Stimulated activated CD8-positive, alpha-beta memory T cell treated with anti-CD3 and anti-CD28 coated beads, Interleukin-15, amount 100 ng/mL, for 4 hours (primary cell): ENCODE data around the gene CCDC180.
"Not testable (repeated sequence)": the region's sequence is repeated elsewhere in the genome, so short reads cannot be mapped to it uniquely, and the experiment has no call there.

Source experiments
- DNase-seq, 2 donors: peaks; one replicate each; pipeline ENCODE4 v3.0.0-alpha.2; 2020; ENCODE audit warnings: low read depth in 2 of 2

The CCDC180 gene

GRCh38 chr9:97307500-97308163 lies at the start of gene CCDC180:
Gene CCDC180 (plus strand): TSS chr9:97307659. CDS start chr9:97308064, 405 bp downstream.
- no peak for DNase-seq

DNA sequence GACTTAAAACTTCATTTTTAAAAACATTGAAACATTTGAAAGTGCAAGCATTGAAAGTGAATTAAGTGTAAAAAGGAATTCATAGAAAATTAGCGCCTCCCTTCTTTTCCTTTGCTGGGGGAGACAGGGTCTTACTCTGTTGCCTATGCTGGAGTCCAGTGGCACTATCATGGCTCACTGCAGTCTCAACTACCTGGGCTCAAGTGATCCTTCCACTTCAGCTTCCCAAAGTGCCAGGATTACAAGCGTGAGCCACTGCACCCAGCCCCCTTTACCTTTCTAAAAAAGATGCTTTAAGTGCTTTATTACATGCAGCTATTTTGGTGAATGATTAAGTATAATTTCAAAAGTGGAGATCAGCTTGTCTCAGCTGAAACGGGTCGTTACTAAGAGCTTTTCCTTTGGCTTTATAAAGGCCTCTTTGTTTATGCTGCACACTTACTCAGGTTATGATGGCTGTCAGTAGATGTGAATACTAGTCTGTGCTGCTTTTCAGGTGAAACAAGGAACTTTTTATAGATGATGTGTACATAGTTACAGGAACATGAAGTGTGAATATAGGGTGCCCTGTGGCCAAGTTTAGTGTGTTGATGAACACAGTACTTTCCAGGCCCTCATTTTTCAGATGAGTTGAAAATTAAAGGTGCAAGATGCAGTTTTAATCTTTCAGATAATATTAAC lies 47.5 kb upstream of the CCDC180 start:
- not testable (repeated sequence) for DNase-seq

DNA sequence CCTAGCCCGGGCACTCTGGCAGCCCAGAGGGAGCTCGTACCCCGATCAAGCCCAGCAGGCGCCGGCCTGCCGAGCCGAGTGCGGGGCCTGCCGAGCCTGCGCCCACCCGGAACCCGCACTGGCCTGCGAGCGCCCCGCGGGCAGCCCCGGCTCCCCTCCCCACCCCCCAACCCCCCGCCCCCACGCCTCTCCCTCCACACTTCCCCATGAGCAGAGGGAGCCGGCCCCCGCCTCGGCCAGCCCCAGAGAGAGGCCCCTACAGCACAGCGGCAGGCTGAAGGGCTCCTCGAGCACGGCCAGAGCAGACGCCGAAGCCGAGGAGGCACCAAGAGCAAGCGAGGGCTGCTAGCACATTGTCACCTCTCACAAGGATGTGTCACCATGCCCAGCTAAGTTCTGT lies 36.2 kb upstream of the CCDC180 start:
- DNase-seq = no peak

GRCh38 chr9:97272072-97272471 lies 35.4 kb upstream of the CCDC180 start:
- no peak for DNase-seq

GRCh38 chr9:97276310-97276852 lies 31.1 kb upstream of the CCDC180 start:
- no peak for DNase-seq

DNA sequence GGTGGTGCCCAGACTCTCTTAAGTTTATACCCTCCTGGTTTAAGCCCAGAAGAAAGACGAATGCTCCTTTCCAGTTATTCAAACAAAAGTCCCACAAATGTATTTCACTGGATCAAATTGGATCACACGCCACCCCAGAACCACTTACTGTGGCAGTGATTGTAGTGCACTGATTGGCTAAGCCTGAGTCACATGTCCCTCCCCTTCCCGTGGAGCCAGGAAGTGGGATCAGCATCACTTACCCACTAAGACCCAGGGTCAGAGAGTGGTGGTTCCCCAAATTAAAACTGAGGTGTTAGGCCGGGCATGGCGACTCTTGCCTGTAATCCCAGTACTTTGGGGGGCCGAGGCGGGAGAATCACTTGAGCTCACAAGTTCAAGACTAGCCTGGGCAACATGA lies 29.5 kb upstream of the CCDC180 start:
- DNase-seq = no peak

DNA sequence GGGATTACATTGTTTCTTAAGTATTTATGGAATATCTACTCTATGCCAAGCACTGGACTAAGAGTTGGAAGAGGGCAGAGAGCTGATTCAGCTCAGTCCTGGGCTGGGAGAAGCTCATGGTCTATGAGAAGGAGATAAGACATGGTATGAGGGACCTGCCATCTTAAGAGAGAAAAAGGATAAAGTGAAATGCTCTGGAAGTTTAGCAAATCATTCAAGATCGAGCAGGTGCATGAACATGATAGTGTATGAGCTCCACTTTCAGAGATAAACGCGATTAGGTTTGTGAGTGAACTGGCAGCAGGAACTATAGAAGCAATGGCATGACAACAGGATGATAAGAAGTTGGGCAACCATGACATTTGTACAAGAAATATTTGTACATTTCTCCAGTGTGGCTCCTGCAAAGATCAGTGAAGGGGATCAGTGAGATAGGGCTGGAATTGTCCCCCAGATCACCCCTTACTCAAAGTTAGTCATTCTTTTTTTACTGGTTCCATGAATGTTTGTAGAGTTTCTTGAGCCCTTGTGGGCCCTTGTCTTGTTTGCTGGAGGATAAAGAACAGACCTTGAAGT lies 26.6 kb upstream of the CCDC180 start:
- no peak for DNase-seq

- no peak for DNase-seq
Observed at GRCh38 chr9:97283768-97284167, 23.7 kb upstream of the CCDC180 start.

DNA sequence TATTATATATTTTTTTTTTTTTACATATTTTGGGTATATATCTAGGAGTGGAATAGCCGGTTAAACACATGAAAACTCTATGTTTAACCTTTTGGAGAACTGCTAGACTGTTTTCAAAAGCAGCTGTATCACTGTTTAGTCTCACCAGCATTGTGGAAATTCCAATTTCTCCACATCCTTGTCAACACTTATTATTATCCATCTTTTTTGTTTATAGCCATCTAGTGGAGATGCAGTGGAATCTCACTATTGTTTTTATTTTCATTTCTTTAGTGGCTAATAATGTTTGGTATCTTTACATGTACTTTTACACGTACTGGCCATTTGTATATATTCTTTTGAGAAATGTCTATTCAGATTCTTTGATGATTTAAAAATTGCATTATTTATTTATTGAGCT lies 22.7 kb upstream of the CCDC180 start:
- DNase-seq = no peak

DNA sequence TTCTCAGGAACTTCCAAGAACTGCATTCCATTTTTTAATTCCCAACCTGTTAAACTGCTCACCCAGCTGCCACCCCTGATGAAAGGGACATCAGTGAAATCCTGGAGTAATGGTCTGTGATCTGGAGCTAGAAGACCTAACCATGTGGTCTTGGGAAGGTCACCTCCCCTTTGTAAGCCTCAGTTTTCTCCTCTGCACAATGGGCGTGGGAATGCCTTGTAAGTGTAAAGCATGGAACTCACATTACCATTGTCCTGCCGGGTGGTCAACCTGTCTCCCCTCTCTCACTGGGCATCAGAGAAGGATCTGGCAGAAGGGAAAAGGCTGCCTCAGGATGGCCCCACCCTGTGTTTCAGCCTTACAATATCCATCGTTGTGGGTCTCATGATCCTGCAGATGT lies 15.3 kb upstream of the CCDC180 start:
- no peak for DNase-seq

GRCh38 chr9:97293207-97293721 lies 14.2 kb upstream of the CCDC180 start:
- DNase-seq = no peak

DNA sequence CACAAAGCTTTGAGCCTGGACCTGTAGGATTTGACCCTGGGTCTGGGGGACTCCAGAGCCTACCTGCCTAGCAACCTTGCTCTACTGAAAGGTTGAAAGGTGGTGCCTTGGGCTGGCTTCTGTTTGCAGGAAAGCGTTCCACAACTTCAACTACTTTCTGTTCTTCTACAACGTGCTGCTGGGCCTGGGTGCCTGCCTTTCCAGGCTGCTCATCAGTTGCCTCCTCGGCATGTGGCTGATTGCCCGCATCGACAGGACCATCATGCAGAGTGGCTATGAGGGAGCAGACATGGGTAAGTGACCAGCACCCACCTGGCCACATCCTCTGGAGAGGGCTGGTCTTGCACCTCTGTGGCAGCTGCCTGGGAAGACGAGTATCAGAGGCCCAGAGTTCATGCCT lies 13.6 kb upstream of the CCDC180 start:
- DNase-seq = no peak

DNA sequence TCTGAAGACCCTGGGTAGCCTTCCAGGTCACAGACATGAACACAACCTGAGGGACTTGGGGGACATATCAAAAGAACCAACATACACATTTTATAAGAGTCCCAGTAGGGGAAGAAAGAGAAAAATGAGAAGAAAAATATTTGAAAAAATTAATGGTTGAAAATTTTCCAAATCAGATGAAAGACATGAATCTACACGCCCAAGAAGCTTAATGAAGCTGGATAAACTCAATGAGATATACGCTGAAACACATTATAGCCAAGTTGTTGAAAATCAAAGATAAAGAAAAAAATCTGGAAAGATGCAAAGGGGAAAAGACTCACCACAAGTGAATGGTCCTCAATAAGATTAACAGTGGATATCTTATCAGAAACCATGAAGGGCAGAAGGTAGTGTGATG lies 9.6 kb upstream of the CCDC180 start:
- no peak for DNase-seq

- no peak for DNase-seq
Observed at GRCh38 chr9:97299809-97300414, 7.5 kb upstream of the CCDC180 start.

GRCh38 chr9:97300586-97300985 lies 6.9 kb upstream of the CCDC180 start:
- no peak for DNase-seq

DNA sequence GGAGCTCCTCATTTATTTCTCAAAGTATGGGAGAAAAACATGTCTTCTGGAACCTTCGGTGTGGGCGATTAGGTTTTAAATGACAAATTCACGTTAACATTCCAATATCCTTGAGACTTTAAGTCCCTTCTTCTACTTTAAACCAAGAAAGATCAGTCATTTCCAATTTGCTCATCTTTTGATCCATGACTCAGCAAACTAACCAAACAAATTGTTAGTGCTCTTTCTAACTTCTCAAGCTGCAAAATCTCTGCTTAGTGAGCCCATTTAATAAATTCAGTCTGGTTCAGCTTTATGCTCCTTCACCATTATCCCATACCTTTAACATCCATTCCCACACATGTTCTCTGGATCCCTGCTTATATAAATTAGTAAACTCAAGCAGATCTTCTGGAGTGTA lies 5.5 kb upstream of the CCDC180 start:
- no peak for DNase-seq

GRCh38 chr9:97304586-97304985 lies 2.9 kb upstream of the CCDC180 start:
- DNase-seq = no peak

DNA sequence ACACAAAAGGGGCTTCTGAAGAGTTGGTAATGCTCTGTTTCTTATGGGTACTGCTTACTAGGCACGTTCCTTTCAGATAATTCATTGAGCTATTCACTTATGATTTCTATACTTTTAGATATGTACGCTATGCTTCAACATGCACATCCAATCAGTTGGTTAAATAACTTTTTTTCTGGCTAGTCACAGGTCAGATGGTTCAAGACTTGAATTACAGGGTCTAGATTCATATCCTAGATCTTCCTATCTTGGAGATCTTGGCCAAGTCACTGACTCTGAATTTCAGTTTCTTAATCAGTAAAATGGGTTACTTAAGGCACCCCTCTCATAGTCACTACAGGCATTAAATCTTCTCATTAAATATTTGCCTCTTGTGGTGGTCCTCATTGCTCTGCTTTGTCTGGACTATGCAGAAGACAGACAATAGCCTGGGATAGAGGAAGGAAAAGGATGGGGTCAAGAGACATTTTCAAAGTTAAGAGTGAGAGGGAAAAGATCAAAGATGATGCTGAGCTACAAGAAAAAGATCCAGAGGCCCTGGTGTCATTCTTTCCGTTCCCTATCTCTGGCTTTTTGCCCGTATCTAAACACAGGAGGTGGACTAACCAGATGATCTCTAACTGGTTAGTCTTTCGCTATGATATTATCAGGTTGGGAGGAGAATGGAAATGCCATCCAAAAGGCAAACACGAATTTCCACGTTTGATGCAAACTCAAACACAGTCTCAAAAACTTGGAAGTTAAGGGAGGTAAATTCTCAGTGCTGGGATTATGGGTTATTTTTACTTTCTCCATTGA lies 1.8 kb upstream of the CCDC180 start:
- DNase-seq = no peak

DNA sequence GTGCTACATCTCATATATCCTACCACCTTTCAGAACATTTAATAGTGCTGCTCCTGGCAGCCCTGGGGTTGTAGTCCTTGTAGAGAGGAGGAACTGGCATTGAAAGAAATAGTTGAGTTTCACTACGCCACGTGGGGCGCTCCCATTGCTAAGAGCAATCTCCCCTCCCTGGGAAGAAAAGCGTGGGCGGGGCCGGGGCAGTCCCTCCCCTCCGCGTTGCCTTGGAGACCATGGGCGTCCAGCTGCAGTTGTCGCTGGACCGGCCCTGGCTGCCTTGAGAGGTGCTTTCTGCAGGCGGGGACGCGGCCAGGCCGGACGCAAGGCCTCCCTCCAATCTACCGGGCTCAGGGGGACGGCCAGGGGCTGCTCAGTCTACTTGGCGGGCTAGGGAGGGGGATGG lies 368 bp upstream of the CCDC180 start:
- no peak for DNase-seq

DNA sequence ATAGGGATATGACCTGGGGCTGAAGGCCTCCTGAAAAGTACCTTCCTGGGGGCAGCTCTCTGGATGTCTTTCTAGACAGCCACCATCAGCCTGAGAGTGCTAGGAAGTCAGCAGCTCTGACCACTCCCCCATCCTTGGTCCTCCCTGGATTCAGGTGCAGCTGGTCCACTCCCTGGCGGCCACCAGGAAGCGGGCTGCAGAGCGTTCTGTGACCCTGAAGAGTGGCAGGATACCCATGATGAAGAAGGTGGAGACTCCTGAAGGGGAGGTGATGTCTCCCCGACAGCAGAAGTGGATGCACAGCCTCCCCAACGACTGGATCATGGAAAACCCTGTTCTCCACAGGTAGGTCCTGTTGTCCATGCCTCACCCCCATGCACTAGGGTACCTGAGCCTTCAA lies 1.8 kb downstream of the CCDC180 start:
- DNase-seq = no peak

GRCh38 chr9:97310023-97310422 lies 2.6 kb downstream of the CCDC180 start:
- DNase-seq = no peak

GRCh38 chr9:97310896-97311295 lies 3.4 kb downstream of the CCDC180 start:
- DNase-seq = no peak
